ENCODE data around the gene FLYWCH2.
A peak's percentile ranks its signal among the peaks of the same experiment; 100 is the strongest.

Gene FLYWCH2

DNA sequence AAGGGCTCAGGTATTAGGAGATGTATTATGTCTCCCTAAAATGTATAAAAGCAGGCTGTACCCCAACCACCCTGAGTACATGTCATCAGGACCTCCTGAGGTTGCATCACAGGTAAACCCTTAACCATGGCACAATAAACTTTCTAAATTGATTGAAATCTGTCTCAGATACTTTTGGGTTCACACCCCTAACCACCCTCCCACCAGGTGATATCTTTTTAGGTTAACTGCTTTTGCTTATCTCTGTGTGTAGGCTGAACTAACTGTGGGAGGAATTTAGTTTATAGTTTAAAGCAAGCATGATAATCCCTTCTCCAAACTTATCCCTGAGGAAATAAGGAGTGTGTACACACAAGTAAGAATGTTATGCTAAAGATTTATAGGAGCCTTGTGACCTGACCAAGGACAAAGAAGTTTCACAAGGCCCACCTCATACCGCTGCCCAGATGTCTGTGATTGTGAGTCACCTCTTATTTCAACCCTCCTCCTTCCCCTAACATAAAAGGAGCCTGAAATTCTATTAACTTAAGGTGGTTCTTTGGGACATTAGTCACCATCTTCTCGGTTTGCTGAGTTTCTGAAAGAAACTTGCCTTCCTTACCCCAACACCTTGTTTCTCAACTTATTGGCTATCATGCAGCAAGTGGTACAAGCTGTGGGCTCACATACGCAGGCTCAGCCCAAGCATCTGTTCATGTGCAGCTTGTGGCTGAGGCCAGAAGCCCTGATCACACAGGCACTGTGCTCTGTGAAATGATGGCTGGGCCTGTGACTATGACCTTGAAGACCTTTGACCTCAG is 36.3 kb upstream of the FLYWCH2 start:
- no peak overlapping the region for H3K4me3 ChIP-seq (ENCODE audit: low read depth, low read length)
- no peak for DNase-seq (ENCODE audit: low read depth)
- TF ChIP-seq, protein P1, sequence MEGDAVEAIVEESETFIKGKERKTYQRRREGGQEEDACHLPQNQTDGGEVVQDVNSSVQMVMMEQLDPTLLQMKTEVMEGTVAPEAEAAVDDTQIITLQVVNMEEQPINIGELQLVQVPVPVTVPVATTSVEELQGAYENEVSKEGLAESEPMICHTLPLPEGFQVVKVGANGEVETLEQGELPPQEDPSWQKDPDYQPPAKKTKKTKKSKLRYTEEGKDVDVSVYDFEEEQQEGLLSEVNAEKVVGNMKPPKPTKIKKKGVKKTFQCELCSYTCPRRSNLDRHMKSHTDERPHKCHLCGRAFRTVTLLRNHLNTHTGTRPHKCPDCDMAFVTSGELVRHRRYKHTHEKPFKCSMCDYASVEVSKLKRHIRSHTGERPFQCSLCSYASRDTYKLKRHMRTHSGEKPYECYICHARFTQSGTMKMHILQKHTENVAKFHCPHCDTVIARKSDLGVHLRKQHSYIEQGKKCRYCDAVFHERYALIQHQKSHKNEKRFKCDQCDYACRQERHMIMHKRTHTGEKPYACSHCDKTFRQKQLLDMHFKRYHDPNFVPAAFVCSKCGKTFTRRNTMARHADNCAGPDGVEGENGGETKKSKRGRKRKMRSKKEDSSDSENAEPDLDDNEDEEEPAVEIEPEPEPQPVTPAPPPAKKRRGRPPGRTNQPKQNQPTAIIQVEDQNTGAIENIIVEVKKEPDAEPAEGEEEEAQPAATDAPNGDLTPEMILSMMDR (IDR thresholded peaks at IDR 0.05; ENCODE audit: low read depth, low read length, missing control alignments): no peak

DNA sequence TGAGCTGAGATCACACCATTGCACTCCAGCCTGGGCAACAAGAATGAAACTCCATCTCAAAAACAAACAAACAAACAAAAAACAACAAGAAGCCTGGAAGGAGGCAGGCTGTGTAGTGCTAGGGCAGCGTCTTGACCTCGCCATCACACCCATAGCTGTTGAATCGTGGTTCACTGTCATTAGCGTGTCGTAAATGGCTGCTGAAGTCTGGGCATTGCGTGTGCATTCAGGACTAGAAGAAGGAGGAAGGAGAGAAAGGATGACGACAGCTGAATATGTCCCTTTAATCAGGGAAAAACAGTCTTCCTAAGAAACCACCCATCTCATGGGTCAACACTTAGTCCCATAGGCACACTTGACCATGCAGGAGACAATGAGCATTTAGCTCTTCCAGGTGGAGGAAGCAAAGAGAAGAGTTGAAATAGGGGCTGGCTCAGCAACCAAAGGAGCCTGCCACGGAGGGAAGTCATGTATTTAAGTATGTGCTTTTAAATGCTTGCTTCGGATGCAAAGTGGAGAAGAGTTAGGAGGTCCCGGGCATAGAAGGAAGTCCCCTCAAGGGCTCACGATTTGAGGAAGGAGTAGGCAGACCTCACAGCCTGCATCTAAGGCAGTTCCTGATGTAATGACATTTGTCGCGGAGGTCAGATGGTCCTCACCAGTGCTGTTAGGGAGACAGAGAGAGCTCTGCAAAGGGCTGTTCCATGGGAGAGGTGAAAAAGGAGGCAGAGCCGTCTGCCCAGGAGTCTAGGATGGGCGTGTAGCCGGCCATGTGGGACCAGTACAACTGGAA is 33.9 kb upstream of the FLYWCH2 start:
- no peak overlapping the region for H3K4me3 ChIP-seq (ENCODE audit: low read depth, low read length)
- TF ChIP-seq, protein P1 (IDR thresholded peaks at IDR 0.05; ENCODE audit: low read depth, low read length, missing control alignments): no peak
- no peak for DNase-seq (ENCODE audit: low read depth)

DNA sequence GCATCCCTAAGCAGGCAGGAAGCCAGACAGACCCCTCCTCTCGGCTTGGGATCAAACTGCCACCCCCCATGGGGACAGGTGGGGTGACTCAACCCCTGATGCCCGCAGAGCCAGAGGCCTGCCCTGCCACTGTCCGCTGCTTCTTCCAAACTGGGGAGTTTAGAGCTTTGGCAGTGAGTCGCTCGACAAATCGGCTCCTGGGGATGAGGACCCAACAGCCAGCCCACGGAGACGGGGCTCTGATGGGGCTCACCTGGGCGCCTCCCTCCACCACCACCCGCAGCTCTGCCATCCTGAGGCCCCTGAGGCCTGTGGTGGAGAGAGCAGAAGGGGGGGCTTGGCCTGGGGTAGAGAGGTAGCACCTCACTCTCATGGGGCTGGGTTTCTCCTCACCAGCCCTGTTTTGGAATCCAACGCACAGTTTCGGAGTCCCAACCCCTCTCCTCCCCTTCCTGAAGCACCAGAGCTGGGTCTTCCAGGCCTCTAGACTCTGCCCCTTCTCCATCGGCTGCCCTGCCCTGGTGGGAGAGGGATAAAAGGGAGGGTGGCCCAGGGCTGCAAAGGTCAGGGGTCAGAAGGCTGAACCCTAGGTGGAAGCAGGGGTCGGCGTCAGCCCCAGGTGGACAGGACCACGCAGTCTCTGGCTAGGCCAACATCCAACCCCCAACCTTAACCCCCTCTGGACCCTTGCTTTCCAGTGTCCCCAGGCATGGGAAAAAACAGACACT is 30.8 kb upstream of the FLYWCH2 start:
- no peak for DNase-seq (ENCODE audit: low read depth)
- H3K4me3 ChIP-seq (ENCODE audit: low read depth, low read length): no peak overlapping the region
- TF ChIP-seq, protein P1 (IDR thresholded peaks at IDR 0.05; ENCODE audit: low read depth, low read length, missing control alignments): no peak

DNA sequence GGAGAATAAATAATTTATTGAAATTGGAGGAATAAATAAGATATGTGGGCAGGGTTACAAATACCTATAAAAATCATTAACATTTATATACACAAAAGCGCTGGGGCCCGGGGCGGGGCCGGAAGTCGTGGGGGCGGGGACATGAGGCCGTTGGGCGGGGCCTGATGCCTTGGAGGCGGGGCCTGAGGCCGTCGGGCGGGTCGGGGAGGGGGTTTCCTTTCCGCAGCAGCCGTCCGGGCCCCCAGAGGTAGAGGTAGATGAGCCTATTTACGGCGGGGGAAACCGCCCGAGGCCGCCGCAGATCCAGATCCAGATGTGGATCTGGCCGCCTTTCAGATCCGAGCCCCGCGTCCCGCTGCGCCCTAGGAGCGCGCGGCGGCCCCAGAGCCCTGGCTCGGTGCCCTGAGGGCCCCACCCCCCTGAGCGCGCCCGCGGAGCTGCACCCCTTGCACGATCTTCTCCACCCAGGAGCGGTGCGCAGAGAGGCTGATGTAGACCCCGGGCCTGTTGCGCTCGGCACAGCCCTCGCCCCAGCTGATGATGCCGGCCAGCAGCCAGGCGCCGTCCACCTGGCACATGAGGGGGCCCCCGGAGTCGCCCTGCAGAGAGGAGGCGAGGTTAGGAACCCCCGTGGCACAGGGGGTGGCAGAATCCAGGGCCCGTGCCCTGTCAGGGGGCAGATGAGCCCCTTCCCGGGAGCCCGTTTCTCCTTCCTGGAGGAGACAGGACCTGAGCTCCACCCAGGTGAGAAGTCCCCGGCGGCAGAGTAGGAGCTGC is 30.1 kb upstream of the FLYWCH2 start:
- no peak overlapping the region for H3K4me3 ChIP-seq (ENCODE audit: low read depth, low read length)
- no peak for DNase-seq (ENCODE audit: low read depth)
- TF ChIP-seq, protein P1 (IDR thresholded peaks at IDR 0.05; ENCODE audit: low read depth, low read length, missing control alignments): no peak

DNA sequence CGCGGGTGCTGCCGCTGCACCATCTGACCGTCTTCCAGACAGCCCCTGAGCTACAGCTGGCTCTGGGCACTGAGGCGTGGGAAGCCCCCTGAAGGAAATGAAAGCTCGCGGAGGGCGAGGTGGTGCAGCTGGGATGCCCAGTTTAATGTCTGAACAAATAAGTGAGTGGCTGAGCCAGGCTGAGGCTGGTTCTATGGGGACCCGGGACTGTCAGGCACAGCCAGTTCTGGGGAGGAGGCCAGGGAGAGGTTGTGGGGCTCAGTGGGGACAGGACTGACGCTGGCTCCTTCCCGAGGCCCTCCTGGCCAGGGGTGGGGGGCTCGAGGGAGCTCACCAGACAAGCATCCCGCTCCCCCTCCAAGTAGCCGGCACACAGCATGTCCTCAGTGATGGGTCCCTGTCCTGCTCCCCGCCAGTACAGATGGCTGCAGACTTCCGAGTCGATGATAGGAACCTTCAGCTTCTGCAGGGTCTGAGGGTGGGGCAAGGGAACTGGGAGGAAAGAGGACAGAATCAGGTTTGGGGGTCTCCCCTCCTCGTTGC is 29.4 kb upstream of the FLYWCH2 start:
- TF ChIP-seq, protein P1 (IDR thresholded peaks at IDR 0.05; ENCODE audit: low read depth, low read length, missing control alignments): no peak
- H3K4me3 ChIP-seq (ENCODE audit: low read depth, low read length): no peak overlapping the region
- DNase-seq (ENCODE audit: low read depth): no peak

DNA sequence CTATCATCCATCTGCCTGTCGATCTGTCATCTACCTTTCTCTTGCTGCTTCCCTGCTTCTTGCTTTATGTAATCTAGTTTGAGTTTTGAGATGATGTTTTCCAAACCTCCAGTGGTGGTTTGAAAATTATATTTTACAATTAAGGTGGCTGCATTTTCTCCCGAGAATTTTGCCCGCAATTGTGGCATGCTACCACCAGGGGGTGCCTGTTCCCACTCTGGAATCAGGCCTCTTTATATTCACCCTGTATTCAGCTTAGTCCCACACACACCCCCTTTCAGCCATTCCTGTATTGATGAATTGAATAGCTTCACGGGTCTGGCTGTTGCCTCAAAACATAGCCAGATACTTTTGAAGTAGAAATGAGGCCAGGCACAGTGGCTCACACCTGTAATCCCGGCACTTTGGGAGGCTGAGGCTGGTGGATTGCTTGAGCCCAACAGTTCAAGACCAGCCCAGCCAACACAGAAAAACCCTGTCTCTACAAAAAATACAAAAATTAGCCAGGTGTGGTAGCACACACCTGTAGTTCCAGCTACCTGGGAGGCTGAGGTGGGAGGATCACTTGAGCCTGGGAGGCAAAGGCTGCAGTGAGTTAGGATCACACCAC is 28.2 kb upstream of the FLYWCH2 start:
- no peak overlapping the region for H3K4me3 ChIP-seq (ENCODE audit: low read depth, low read length)
- no peak for DNase-seq (ENCODE audit: low read depth)

More for the DNA sequence above, 28.2 kb upstream of the FLYWCH2 start:
- TF ChIP-seq, protein P1 (IDR thresholded peaks at IDR 0.05; ENCODE audit: low read depth, low read length, missing control alignments): peak; percentile 62
